Neural cell (in vitro differentiated cells): Measurements from ENCODE around the gene SELENOV.

Experiments used
- CTCF ChIP-seq: fragments of 450-650 bp; IDR thresholded peaks from 2 replicates; pipeline ENCODE4 v1.5.1; 2014; ENCODE audit warnings: antibody characterized with exemption, mild to moderate bottlenecking, moderate library complexity; ENCODE audit not compliant: poor library complexity, severe bottlenecking
- POLR2AphosphoS5 ChIP-seq: IDR thresholded peaks from 2 replicates; pipeline ENCODE4 v1.6.1; 2012
- REST ChIP-seq: IDR thresholded peaks from 2 replicates; pipeline ENCODE4 v1.6.1; 2012; ENCODE audit warnings: borderline replicate concordance
- TAF1 ChIP-seq: IDR thresholded peaks from 2 replicates; pipeline ENCODE4 v1.6.1; 2012; ENCODE audit warnings: low read depth

GRCh38 chr19:39531834-39532232 lies 16.9 kb downstream of the SELENOV start:
- TF ChIP-seq CTCF: no peak
- no peak for TF ChIP-seq TAF1
- no peak for TF ChIP-seq POLR2AphosphoS5
- no peak for TF ChIP-seq REST
